Endodermal cell (in vitro differentiated cells): ENCODE results near the gene DHRS4L2. TPM values are rescaled to one million over a fixed set of nuclear protein-coding genes. Genes with fewer than 3 reads are reported as not detected.
"Not testable (repeated sequence)": the region's sequence is repeated elsewhere in the genome, so short reads cannot be mapped to it uniquely, and the experiment has no call there.

Experiments used
- DNase-seq: peaks from one replicate; pipeline ENCODE4 v3.0.0-alpha.2; 2017
- H3K27ac ChIP-seq: 2 replicates; pipeline ENCODE4 v1.5.1; 2013; ENCODE audit warnings: mild to moderate bottlenecking, low read depth, low read length, moderate library complexity
- H3K27me3 ChIP-seq: 2 replicates; pipeline ENCODE4 v1.6.1; 2013; ENCODE audit warnings: mild to moderate bottlenecking, low read length, moderate library complexity; ENCODE audit not compliant: insufficient read depth, control insufficient read depth, poor library complexity, severe bottlenecking
- H3K36me3 ChIP-seq: 2 replicates; pipeline ENCODE4 v1.7.0; 2013; ENCODE audit warnings: mild to moderate bottlenecking, low read length, moderate library complexity; ENCODE audit not compliant: control insufficient read depth, insufficient read depth
- H3K4me1 ChIP-seq: one replicate; pipeline ENCODE4 v1.7.0; 2013; ENCODE audit warnings: low read length; ENCODE audit not compliant: control insufficient read depth, insufficient read depth
- H3K4me3 ChIP-seq: 2 replicates; pipeline ENCODE4 v1.5.1; 2013; ENCODE audit warnings: mild to moderate bottlenecking, low read length, moderate library complexity
- H3K9ac ChIP-seq: 2 replicates; pipeline ENCODE4 v1.6.1; 2013; ENCODE audit warnings: mild to moderate bottlenecking, low read length, moderate library complexity; ENCODE audit not compliant: poor library complexity, severe bottlenecking; ENCODE audit errors: extremely low read depth
- H3K9me3 ChIP-seq: 2 replicates; pipeline ENCODE4 v1.6.1; 2013; ENCODE audit warnings: mild to moderate bottlenecking, low read length, moderate library complexity; ENCODE audit not compliant: control insufficient read depth
- H3K27ac Mint-ChIP-seq: 2 replicates; pipeline ENCODE4 v1.8.0; 2020; ENCODE audit warnings: mixed read lengths
- H3K27me3 Mint-ChIP-seq: 2 replicates; pipeline ENCODE4 v1.8.0; 2021; ENCODE audit warnings: mild to moderate bottlenecking, mixed read lengths; ENCODE audit not compliant: insufficient read depth
- H3K36me3 Mint-ChIP-seq: 2 replicates; pipeline ENCODE4 v1.8.0; 2020; ENCODE audit warnings: low read depth, mixed read lengths
- H3K4me1 Mint-ChIP-seq: 2 replicates; pipeline ENCODE4 v1.8.0; 2020; ENCODE audit warnings: mixed read lengths
- H3K4me3 Mint-ChIP-seq: 2 replicates; pipeline ENCODE4 v1.8.0; 2020; ENCODE audit warnings: mild to moderate bottlenecking, moderate library complexity, mixed read lengths
- H3K9me3 Mint-ChIP-seq: 2 replicates; pipeline ENCODE4 v1.8.0; 2020; ENCODE audit warnings: mild to moderate bottlenecking, mixed read lengths
- WGBS, 2 experiments: methylation state at CpG; one replicate each; pipeline versions ENCODE4 v1.1.5 to v1.1.7; 2013; ENCODE audit warnings: missing lambda C conversion rate in 2 of 2, mixed read lengths in 1 of 2; ENCODE audit not compliant: insufficient coverage in 1 of 2, insufficient read length in 1 of 2; 5-methylcytosine and 5-hydroxymethylcytosine counted together
- total RNA-seq, 2 donors: library from RNA; stranded (reverse); fragmentation: NEBNext Ultra II Directional in 1 of 2; extraction: Animal tissue kit (Norgen Biotek cat#: 25700) in 1 of 2; gene quantifications; 2 replicates in 1 of 2; 3 replicates in 1 of 2; pipeline ENCODE4 v1.2.1, GENCODE V29; 2021
- TF ChIP-seq, protein P1 (sequence below): fragments of 200-600 bp; sonication (generic); conservative IDR thresholded peaks from 2 replicates; pipeline ENCODE4 v1.5.0; 2021; ENCODE audit warnings: antibody characterized with exemption, mild to moderate bottlenecking

DHRS4L2 gene
- total RNA-seq, 2 donors from 2014 or later: 16.7 to 17.3 TPM

DNA sequence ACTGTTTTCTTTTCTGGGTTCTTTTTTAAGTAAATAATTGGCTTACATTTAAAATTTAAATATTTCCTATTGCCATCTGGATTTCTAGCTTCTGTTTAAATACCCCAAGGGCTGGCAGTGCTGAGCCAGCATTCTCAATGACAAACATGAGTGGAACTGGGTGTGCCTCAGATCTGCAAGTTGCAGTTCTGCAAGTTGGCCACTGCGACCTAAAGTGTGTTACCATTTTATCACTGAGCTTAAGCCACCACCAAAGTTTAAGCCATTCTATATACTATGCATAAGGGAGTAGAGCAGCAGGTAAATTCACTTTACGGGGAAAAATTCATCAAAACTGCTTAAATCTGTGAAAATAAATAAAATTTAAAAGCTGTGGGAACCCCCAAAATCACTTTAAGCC is 11.5 kb upstream of the DHRS4L2 start:
- H3K36me3 Mint-ChIP-seq, H3K9ac ChIP-seq, H3K27me3 ChIP-seq, H3K4me1 ChIP-seq, H3K27ac Mint-ChIP-seq, H3K4me1 Mint-ChIP-seq, H3K27ac ChIP-seq, H3K4me3 ChIP-seq, H3K9me3 ChIP-seq, DNase-seq, H3K36me3 ChIP-seq, H3K4me3 Mint-ChIP-seq: not testable (repeated sequence)
- peaks cover 36% of the 10 kb centered on the region for H3K27me3 Mint-ChIP-seq
- 45% methylated on average over 1 of the region's 2 CpGs; no CpG with 5 or more reads in 1 of the 2 experiments for WGBS, 2 experiments
- TF ChIP-seq, protein P1, sequence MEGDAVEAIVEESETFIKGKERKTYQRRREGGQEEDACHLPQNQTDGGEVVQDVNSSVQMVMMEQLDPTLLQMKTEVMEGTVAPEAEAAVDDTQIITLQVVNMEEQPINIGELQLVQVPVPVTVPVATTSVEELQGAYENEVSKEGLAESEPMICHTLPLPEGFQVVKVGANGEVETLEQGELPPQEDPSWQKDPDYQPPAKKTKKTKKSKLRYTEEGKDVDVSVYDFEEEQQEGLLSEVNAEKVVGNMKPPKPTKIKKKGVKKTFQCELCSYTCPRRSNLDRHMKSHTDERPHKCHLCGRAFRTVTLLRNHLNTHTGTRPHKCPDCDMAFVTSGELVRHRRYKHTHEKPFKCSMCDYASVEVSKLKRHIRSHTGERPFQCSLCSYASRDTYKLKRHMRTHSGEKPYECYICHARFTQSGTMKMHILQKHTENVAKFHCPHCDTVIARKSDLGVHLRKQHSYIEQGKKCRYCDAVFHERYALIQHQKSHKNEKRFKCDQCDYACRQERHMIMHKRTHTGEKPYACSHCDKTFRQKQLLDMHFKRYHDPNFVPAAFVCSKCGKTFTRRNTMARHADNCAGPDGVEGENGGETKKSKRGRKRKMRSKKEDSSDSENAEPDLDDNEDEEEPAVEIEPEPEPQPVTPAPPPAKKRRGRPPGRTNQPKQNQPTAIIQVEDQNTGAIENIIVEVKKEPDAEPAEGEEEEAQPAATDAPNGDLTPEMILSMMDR: peak; percentile 25
- peaks cover 21% of the 10 kb centered on the region for H3K9me3 Mint-ChIP-seq

DNA sequence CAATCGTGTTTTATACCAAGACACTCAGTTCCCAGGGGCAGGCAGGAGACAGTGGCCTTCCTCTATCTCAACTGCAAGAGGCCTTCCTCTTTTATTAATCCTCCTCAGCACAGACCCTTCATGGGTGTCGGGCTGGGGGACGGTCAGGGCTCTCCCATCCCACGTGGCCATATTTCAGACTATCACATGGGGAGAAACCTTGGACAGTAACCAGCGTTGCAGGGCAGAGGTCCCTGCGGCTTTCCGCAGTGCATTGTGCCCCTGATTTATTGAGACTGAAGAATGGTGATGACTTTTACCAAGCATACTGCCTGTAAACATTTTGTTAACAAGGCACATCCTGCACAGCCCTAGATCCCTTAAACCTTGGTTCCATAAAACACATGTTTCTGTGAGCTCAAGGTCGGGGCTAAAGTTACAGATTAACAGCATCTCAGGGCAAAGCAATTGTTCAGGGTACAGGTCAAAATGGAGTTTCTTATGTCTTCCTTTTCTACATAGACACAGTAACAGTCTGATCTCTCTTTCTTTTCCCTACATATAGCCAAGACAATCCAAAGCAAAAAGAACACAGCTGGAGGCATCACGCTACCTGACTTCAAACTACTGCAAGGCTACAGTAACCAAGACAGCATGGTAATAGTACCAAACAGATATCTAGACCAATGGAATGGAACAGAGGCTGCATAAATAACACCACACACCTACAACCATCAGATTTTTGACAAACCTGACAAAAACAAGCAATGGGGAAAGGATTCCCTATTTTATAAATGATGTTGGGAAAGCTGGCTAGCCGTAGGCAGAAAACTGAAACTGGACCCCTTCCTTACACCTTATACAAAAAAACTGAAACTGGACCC is 6.5 kb upstream of the DHRS4L2 start:
- H3K27ac ChIP-seq, H3K36me3 ChIP-seq, DNase-seq, H3K4me1 ChIP-seq, H3K9me3 Mint-ChIP-seq, H3K4me3 ChIP-seq, H3K27me3 ChIP-seq, H3K9me3 ChIP-seq, H3K4me1 Mint-ChIP-seq, H3K9ac ChIP-seq, H3K4me3 Mint-ChIP-seq, H3K36me3 Mint-ChIP-seq, H3K27ac Mint-ChIP-seq: not testable (repeated sequence)
- WGBS, 2 experiments: 72 to 88% methylated on average over 2 to 10 of the region's 10 CpGs
- H3K27me3 Mint-ChIP-seq: peaks cover 16% of the 10 kb centered on the region

DNA sequence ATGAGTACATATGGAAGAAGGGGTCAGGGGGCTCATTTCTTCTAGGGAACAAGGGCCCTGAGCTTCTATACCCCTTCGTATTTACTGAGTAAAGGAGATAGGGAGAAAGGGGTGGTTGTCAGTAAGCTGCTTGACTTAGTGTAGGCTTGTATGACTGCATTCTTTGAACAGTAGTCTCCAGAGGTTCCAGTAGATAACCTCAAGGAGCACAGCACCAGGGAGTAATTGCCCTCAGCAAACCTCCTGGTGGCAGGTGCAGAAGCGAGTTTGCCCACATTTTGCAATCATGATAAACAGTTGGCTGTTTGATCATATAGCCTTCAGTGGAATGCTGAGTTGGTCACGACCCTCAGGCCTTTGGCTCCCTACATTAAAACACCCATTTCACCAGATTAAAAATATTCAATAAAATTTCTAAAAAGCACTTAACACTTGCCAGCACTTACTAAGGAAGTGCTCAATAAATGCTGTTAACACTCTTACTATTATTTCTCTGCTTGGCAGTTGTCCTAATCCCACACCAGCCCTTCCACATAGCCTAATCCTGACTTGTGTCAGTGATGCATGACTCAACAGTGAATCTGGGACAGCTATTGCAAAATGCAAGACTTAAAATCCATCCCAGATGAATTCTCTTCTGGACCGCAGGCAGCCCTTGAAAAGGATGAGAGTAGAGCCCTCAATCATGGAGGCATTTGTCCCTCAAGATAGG is 3.7 kb upstream of the DHRS4L2 start:
- 87 to 97% methylated on average over 4 of the region's 4 CpGs for WGBS, 2 experiments
- peaks cover 16% of the 10 kb centered on the region for H3K27me3 Mint-ChIP-seq
- TF ChIP-seq, protein P1: no peak

More for the DNA sequence above, 3.7 kb upstream of the DHRS4L2 start:
- no peaks in the 10 kb centered on the region for H3K36me3 Mint-ChIP-seq
- no peak overlapping the region for H3K4me3 Mint-ChIP-seq
- H3K9me3 ChIP-seq: no peaks in the 10 kb centered on the region
- H3K4me3 ChIP-seq: no peak overlapping the region
- no peak overlapping the region for H3K9ac ChIP-seq
- no peaks in the 10 kb centered on the region for H3K27me3 ChIP-seq
- H3K36me3 ChIP-seq: no peaks in the 10 kb centered on the region
- peaks cover 6% of the 10 kb centered on the region for H3K4me1 Mint-ChIP-seq
- no peak overlapping the region for H3K27ac Mint-ChIP-seq
- H3K27ac ChIP-seq: no peak overlapping the region
- no peaks in the 10 kb centered on the region for H3K4me1 ChIP-seq
- no peak for DNase-seq
- H3K9me3 Mint-ChIP-seq: no peaks in the 10 kb centered on the region
